T-helper 2 cell treated with Interferon-gamma antibody and Interleukin-4, amounts not matched to agents 100 ng/mL and 5 ng/mL, for 36 hours (primary cell): ENCODE data around the gene KLHL40. TPM values are rescaled to one million over a fixed set of nuclear protein-coding genes. Genes with fewer than 3 reads are reported as not detected.

ENCODE experiments used
- intact Hi-C: fragments of 100-400 bp; cut with micrococcal nuclease; formaldehyde crosslinking; loops from one replicate; pipeline ENCODE4 v1.15.1; 2023
- total RNA-seq: library from RNA; stranded (reverse); gene quantifications from 2 replicates; pipeline ENCODE4 v1.2.3, GENCODE V29; 2022

The KLHL40 gene
- total RNA-seq, 1 donor from 2014 or later, result not detected

GRCh38 chr3:42736081-42736480, 50.7 kb downstream of the KLHL40 start:
- intact Hi-C loops, result no loop called here

- intact Hi-C loops, result no loop called here
Observed at GRCh38 chr3:42736531-42736930, 51.2 kb downstream of the KLHL40 start.

GRCh38 chr3:42739401-42740158, 54.2 kb downstream of the KLHL40 start:
- intact Hi-C loops, result loop anchor here (10.0 kb wide), 1 partner anchor 185 kb away; no protein-coding TSS in a partner anchor

- intact Hi-C loops, result loop anchor here (10.0 kb wide), 1 partner anchor 187 kb away; no protein-coding TSS in a partner anchor
Observed at GRCh38 chr3:42741796-42742195, 56.5 kb downstream of the KLHL40 start.

Other genes starting within 250 kb of the KLHL40 start
- gene VIPR1, start 182.9 kb upstream of the KLHL40 start, total RNA-seq, result 3.4 and 3.8 TPM in 2 replicates
- 50.0 and 50.2 TPM in 2 replicates for gene SEC22C, start 103.6 kb upstream of the KLHL40 start, total RNA-seq
- 65.3 and 67.4 TPM in 2 replicates for gene SS18L2, start 94.7 kb upstream of the KLHL40 start, total RNA-seq
- 106 and 109 TPM in 2 replicates for gene NKTR, start 84.9 kb upstream of the KLHL40 start, total RNA-seq
- 0.11 and 0.32 TPM in 2 replicates for gene ZBTB47, start 31.8 kb upstream of the KLHL40 start, total RNA-seq
- gene HHATL, start 17.3 kb downstream of the KLHL40 start, total RNA-seq, result not detected in 2 replicates
- gene CCDC13, start 87.7 kb downstream of the KLHL40 start, total RNA-seq, result 0.45 TPM in 1 of 2 replicates, not detected in the other
- gene HIGD1A, start 119.0 kb downstream of the KLHL40 start, total RNA-seq, result 67.0 and 70.5 TPM in 2 replicates
- 1.00 and 1.3 TPM in 2 replicates for gene ACKR2, start 123.9 kb downstream of the KLHL40 start, total RNA-seq
- gene CYP8B1, start 190.3 kb downstream of the KLHL40 start, total RNA-seq, result not detected in 2 replicates
- gene ZNF662, start 220.6 kb downstream of the KLHL40 start, total RNA-seq, result 0.27 and 0.93 TPM in 2 replicates